ENCODE results near the gene IL6R.

IL6R gene

DNA sequence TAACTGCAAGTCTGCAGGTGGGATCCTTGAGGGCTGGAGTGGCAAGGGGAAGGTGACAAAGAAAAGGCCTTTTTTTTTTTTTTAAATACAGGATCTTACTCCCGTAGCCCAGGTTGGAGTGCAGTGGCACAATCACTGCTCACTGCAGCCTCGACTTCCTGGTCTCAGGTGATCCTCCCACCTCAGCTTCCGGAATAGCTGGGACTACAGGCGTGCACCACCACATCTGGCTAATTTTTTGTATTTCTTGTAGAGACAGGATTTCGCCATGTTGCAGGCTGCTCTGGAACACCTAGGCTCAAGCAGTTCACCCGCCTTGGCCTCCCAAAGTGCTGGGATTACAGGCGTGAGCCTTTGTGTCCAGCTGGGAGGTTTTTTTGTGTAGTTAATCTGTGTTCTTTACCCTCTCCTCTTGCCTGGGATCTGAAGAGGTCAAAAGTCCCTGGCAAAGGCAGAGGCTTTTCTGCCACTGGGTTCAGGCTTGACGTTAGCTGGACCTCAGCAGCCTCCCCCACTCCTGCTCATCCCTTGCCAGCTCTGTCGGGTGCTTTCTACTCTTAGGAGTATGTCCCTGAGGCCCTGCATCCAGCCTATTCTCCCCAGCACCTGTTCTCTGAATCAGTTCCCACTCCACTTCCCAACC, 5.2 kb downstream of the IL6R start:
- no peak overlapping the region for H3K4me3 ChIP-seq (ENCODE audit: low read depth, low read length)
- TF ChIP-seq, protein P1, sequence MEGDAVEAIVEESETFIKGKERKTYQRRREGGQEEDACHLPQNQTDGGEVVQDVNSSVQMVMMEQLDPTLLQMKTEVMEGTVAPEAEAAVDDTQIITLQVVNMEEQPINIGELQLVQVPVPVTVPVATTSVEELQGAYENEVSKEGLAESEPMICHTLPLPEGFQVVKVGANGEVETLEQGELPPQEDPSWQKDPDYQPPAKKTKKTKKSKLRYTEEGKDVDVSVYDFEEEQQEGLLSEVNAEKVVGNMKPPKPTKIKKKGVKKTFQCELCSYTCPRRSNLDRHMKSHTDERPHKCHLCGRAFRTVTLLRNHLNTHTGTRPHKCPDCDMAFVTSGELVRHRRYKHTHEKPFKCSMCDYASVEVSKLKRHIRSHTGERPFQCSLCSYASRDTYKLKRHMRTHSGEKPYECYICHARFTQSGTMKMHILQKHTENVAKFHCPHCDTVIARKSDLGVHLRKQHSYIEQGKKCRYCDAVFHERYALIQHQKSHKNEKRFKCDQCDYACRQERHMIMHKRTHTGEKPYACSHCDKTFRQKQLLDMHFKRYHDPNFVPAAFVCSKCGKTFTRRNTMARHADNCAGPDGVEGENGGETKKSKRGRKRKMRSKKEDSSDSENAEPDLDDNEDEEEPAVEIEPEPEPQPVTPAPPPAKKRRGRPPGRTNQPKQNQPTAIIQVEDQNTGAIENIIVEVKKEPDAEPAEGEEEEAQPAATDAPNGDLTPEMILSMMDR (IDR thresholded peaks at IDR 0.05; ENCODE audit: low read depth, low read length) = no peak
- TF ChIP-seq, protein P2, sequence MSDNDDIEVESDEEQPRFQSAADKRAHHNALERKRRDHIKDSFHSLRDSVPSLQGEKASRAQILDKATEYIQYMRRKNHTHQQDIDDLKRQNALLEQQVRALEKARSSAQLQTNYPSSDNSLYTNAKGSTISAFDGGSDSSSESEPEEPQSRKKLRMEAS (IDR thresholded peaks at IDR 0.05; ENCODE audit: low read depth, low read length) = no peak
- TF ChIP-seq MYC (IDR thresholded peaks at IDR 0.05; ENCODE audit: low read depth, low read length) = no peak
- TF ChIP-seq POLR2A (IDR thresholded peaks at IDR 0.05; ENCODE audit: extremely low read depth, insufficient read length) = no peak
- no peak for DNase-seq (ENCODE audit: low read depth)

DNA sequence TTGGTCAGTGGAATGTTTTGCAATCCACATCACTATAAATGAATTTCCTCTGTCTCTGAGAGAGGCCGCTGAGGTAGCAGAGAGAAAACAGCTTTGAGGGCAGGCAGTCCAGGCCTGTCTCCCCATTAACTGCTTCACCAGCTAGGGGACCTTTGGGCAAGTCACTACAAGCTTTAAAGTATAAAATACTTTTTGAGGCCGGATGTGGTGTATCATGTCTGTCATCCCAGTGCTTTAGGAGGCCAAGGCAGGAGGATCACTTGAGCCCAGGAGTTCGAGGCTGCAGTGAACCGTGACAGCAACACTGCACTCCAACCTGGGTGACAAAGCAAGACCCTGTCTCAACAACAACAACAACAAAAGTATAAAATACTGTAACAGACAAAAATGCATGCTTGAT, 6.4 kb downstream of the IL6R start:
- no peak overlapping the region for H3K4me3 ChIP-seq (ENCODE audit: low read depth, low read length)
- DNase-seq (ENCODE audit: low read depth) = no peak
- TF ChIP-seq, protein P1 (IDR thresholded peaks at IDR 0.05; ENCODE audit: low read depth, low read length) = no peak
- no peak for TF ChIP-seq MYC (IDR thresholded peaks at IDR 0.05; ENCODE audit: low read depth, low read length)
- TF ChIP-seq POLR2A (IDR thresholded peaks at IDR 0.05; ENCODE audit: extremely low read depth, insufficient read length) = no peak
- TF ChIP-seq, protein P2 (IDR thresholded peaks at IDR 0.05; ENCODE audit: low read depth, low read length) = no peak

DNA sequence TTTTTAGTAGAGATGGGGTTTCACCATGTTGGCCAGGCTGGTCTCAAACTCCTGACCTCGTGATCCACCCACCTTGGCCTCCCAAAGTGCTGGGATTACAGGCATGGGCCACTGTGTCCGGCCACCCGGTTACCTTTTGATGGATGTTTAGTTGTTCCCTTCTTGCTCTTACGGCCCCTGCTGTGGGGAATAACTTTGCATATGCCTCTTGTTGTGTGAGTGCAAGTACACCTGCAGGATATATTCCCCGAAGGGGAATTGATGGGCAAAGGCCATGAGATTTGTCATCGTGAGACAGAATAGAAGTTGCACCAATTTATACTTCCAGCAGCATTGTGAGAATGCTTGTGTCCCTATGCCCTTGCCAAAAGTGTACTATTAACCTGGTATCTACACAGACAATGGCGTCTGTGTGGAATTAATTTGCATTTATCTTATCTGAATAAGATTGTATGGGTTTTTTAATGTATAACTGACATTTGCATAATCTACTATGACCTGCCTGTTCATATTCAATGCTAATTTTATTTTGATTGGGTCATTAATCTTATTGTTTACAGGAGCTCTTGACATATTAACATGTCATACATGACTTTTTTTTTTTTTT, 8.1 kb downstream of the IL6R start:
- no peak overlapping the region for H3K4me3 ChIP-seq (ENCODE audit: low read depth, low read length)
- TF ChIP-seq MYC (IDR thresholded peaks at IDR 0.05; ENCODE audit: low read depth, low read length) (no peak), POLR2A (IDR thresholded peaks at IDR 0.05; ENCODE audit: extremely low read depth, insufficient read length) (no peak)
- TF ChIP-seq, protein P1 (IDR thresholded peaks at IDR 0.05; ENCODE audit: low read depth, low read length) = no peak
- TF ChIP-seq, protein P2 (IDR thresholded peaks at IDR 0.05; ENCODE audit: low read depth, low read length) = no peak
- no peak for DNase-seq (ENCODE audit: low read depth)

DNA sequence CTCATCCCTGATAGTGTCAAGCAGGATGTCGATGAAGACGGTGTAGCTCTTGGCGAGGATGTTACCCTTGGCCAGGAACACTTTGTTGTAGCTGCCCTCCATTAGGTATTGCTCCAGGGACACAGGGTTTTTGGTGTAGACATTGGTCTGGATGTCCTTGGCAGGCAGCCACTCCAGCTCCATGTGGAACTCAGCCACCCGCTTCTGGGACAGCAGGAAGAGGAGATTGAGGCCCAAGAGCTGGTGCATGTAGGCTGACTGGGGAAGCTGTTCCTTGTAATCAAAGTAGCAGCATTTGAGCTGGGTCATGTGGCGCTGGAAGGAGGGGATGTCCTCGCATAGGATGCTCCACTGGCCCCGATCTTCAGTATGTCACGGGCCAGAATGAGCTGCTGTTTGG, 9.5 kb downstream of the IL6R start:
- no peak for DNase-seq (ENCODE audit: low read depth)
- TF ChIP-seq, protein P2 (IDR thresholded peaks at IDR 0.05; ENCODE audit: low read depth, low read length) = no peak
- TF ChIP-seq POLR2A (IDR thresholded peaks at IDR 0.05; ENCODE audit: extremely low read depth, insufficient read length) (no peak), MYC (IDR thresholded peaks at IDR 0.05; ENCODE audit: low read depth, low read length) (no peak)
- TF ChIP-seq, protein P1 (IDR thresholded peaks at IDR 0.05; ENCODE audit: low read depth, low read length) = no peak
- H3K4me3 ChIP-seq (ENCODE audit: low read depth, low read length) = no peak overlapping the region

DNA sequence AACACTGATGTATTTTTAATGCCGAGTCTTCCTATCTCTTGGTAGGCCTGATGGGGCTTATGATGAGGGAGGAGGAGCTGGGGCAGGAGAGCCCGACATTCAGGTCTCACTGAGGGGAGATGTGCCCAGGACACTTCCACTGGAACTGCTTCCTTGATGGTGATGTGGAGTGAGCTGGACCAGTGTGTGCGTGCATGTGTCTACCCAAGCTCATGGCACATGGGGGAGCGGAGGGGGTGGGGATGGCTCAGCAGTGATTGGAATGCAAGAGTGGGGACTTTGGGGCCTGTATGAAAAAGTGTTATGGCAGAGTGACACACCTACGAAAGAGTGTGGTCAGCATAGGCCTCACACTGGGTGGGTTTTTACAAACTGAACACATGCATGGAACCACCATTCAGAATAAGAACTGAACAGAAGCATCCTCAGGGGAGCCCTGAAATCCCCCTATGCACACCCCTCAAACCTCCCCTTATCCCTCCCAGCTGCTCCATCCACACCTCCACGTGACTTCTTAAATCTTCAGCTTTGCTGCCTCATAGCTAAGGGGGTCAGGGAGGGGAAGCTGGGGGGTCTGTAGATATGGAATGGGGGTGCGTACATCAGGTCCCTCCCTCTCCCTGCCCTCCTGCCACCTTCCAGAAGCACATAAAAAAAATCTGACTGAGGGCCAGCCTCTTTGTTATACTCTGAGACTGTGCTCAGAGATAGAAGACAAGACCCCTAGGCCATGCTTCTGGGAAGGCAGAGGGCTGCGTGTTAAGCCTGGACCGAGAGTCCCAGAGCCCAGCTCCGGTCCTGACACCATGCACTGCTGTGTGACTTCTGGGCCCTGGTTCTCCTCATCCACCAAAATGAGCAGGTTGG, 11.6 kb downstream of the IL6R start:
- no peak overlapping the region for H3K4me3 ChIP-seq (ENCODE audit: low read depth, low read length)
- DNase-seq (ENCODE audit: low read depth) = no peak
- TF ChIP-seq, protein P1 (IDR thresholded peaks at IDR 0.05; ENCODE audit: low read depth, low read length) = no peak
- TF ChIP-seq POLR2A (IDR thresholded peaks at IDR 0.05; ENCODE audit: extremely low read depth, insufficient read length) (no peak), MYC (IDR thresholded peaks at IDR 0.05; ENCODE audit: low read depth, low read length) (no peak)
- TF ChIP-seq, protein P2 (IDR thresholded peaks at IDR 0.05; ENCODE audit: low read depth, low read length) = no peak

Data from NB4 (cell line).